Left ventricle myocardium inferior (tissue), 1 donor: ENCODE results near the gene FFAR3. TPM values are rescaled to one million over a fixed set of nuclear protein-coding genes. Genes with fewer than 3 reads are reported as not detected.
"Not testable (repeated sequence)": the region's sequence is repeated elsewhere in the genome, so short reads cannot be mapped to it uniquely, and the experiment has no call there.

Experiments used
- DNase-seq: peaks from one replicate; pipeline ENCODE4 v3.0.0-alpha.2; 2020
- H3K27ac ChIP-seq: fragments of 200-600 bp; replicated peaks from 2 replicates; pipeline ENCODE4 v1.8.0; 2021
- H3K27me3 ChIP-seq: fragments of 200-600 bp; 2 replicates; pipeline ENCODE4 v1.8.0; 2021; ENCODE audit warnings: low read depth
- H3K36me3 ChIP-seq: fragments of 200-600 bp; 2 replicates; pipeline ENCODE4 v1.8.0; 2021
- H3K4me1 ChIP-seq: fragments of 200-600 bp; 2 replicates; pipeline ENCODE4 v1.8.0; 2021
- H3K4me3 ChIP-seq: fragments of 200-600 bp; 2 replicates; pipeline ENCODE4 v1.8.0; 2021; ENCODE audit warnings: mild to moderate bottlenecking, moderate library complexity
- H3K9me3 ChIP-seq: fragments of 200-600 bp; replicated peaks from 2 replicates; pipeline ENCODE4 v1.8.0; 2021
- intact Hi-C: fragments of 100-400 bp; cut with micrococcal nuclease; formaldehyde crosslinking; loops from one replicate; pipeline ENCODE4 v1.11.0; 2022
- total RNA-seq: library from RNA; stranded (reverse); fragmentation: NEBNext Ultra II Directional; extraction: Animal tissue kit (Norgen Biotek cat#: 25700); gene quantifications from one replicate; pipeline ENCODE4 v1.2.1, GENCODE V29; 2021
- TF ChIP-seq, protein P1 (sequence below): fragments of 200-600 bp; IDR thresholded peaks from 2 replicates; pipeline ENCODE4 v1.8.0; 2021; ENCODE audit warnings: antibody characterized with exemption, mild to moderate bottlenecking, borderline replicate concordance
- donor health status: DM: no; HTN: yes; CAD: no; lungs with severe emphysema.

Gene FFAR3
- total RNA-seq, 1 donor from 2014 or later, result not detected

DNA sequence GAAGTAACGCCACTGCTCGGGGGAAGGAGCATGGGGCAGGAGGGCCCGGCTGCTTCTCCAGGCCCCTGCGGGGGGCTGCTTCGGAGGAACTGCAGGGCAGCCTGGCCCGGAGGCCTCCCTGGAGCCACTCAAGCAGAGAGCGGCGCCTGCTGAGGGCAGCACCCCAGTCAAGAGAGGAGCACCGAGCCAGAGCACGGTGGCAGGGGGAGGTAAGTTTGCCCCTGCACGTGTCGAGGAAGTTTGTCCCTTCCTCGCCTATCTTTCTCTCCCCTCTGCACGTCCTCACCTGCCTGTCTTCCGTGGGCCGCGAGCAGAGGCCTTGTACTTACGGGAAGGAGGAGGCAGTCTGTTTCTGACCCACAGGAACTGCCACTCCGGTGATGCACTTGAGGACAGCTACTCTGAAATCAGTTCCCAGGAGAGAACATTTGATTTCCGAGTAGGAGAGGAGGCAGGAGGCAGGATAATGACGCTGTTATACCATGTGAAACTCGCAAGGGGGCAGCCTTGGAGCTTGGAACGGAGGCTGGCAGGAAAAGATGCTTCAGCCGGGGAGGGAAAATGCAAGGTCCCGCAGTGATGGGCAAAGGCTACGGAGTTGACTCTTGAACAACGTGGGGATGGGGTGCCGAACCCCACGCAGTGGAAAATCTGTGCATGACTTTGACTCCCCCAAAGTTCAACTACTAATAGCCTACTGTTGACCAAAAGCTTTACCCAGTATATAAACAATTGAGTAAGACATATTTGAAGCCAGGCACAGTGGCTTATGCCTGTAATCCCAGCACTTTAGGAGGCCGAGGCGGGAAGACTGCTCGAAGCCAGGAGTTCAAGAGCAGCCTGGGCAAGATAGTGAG, 5.6 kb upstream of the FFAR3 start:
- Histone ChIP-seq H3K27me3 (peaks cover 70% of the 10 kb centered on the region), H3K27ac (no peak overlapping the region), H3K4me3 (no peak overlapping the region), H3K36me3 (no peaks in the 10 kb centered on the region), H3K4me1 (peaks cover 7% of the 10 kb centered on the region), H3K9me3 (no peaks in the 10 kb centered on the region)
- peak; percentile 45 for DNase-seq
- intact Hi-C loops, result loop anchor here (10.0 kb wide), 2 partner anchors 112 to 142 kb away; partner anchors contain the start of gene KRTDAP
- TF ChIP-seq, protein P1, sequence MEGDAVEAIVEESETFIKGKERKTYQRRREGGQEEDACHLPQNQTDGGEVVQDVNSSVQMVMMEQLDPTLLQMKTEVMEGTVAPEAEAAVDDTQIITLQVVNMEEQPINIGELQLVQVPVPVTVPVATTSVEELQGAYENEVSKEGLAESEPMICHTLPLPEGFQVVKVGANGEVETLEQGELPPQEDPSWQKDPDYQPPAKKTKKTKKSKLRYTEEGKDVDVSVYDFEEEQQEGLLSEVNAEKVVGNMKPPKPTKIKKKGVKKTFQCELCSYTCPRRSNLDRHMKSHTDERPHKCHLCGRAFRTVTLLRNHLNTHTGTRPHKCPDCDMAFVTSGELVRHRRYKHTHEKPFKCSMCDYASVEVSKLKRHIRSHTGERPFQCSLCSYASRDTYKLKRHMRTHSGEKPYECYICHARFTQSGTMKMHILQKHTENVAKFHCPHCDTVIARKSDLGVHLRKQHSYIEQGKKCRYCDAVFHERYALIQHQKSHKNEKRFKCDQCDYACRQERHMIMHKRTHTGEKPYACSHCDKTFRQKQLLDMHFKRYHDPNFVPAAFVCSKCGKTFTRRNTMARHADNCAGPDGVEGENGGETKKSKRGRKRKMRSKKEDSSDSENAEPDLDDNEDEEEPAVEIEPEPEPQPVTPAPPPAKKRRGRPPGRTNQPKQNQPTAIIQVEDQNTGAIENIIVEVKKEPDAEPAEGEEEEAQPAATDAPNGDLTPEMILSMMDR, result peak; percentile 82

DNA sequence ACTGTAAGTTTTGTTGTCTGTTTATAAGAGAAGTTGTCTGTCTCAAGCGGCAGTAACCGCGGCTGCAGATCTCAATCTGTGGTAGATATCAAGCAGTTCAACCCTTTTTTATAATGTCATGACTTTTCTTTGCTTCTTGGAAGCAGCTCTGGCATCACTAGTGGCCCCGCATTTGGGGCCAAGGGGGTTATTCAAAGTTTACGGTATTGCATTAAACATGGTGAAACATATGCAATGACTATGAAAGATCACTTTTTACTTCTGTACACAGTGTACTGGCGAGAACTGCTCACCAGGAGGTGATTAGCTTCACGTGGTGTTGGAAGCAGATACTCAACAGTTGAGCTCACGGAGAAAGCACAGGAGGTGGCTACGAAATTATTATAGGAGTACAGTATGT, 4.6 kb upstream of the FFAR3 start:
- Histone ChIP-seq H3K27ac (no peak overlapping the region), H3K4me3 (no peak overlapping the region), H3K36me3 (no peaks in the 10 kb centered on the region), H3K9me3 (no peaks in the 10 kb centered on the region), H3K4me1 (peaks cover 13% of the 10 kb centered on the region), H3K27me3 (peaks cover 69% of the 10 kb centered on the region)
- TF ChIP-seq, protein P1, result no peak
- intact Hi-C loops, result loop anchor here (10.0 kb wide), 2 partner anchors 111 to 141 kb away; partner anchors contain the start of gene KRTDAP
- no peak for DNase-seq

DNA sequence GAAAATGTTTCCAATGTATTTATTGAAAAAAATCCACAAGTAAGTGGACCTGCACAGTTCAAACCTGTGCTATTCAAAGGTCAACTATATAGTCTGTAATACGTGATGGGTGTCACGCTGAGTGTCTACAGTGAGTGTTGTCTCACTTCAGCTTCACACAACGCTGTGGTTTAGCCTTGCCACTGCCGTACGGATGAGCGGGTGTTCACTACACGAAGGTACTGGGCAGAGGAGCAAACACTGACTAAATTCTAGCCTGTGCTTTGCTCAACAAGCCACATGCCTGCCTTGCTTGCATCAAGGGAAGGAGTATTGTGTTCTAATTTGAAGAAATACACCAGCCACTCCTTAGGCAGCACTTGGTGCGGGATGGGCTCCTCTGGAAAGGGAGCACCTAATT, 3.4 kb upstream of the FFAR3 start:
- no peak for DNase-seq
- Histone ChIP-seq H3K4me1 (peaks cover 13% of the 10 kb centered on the region), H3K36me3 (no peaks in the 10 kb centered on the region), H3K27ac (no peak overlapping the region), H3K9me3 (no peaks in the 10 kb centered on the region), H3K27me3 (peaks cover 61% of the 10 kb centered on the region), H3K4me3 (no peak overlapping the region)
- TF ChIP-seq, protein P1, result no peak
- intact Hi-C loops, result loop anchor here (10.0 kb wide), 2 partner anchors 110 to 140 kb away; partner anchors contain the start of gene KRTDAP

DNA sequence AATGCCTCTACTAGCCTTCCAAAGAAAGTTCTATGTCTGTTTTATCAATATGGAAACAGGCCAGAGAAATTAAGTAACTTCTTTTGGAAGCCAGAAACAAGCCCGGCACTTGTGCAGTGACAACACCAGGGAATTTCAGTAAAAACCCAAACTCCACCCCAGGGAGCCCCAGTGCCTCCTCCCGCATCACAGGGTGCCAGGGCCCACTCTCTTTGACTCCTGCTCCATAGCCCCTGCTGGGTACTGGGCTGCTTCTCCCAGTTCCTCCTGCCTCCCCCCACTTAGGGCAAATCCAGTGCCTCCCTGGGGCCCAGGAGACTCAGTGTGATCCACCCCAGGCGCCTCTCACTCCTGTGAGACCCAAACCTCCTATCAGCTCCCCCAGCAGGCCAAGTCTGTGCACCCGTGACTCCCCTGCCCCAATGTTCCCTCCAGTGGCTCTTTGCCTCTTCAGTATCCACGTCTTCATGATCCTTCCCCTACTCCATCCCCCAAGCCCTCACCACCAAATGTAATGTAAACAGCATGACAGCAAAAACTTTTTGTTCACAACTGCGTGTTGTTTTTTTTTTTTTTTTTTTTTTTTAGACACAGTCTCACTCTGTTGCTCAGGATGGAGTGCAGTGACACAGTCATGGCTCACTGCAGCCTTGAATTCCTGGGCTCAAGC, 2.3 kb upstream of the FFAR3 start:
- Histone ChIP-seq H3K9me3 (no peaks in the 10 kb centered on the region), H3K27me3 (peaks cover 54% of the 10 kb centered on the region), H3K36me3 (no peaks in the 10 kb centered on the region), H3K4me3 (no peak overlapping the region), H3K4me1 (peaks cover 13% of the 10 kb centered on the region), H3K27ac (peak overlapping the region; percentile 55)
- TF ChIP-seq, protein P1, result no peak
- intact Hi-C loops, result loop anchor here (10.0 kb wide), 2 partner anchors 109 to 139 kb away; partner anchors contain the start of gene KRTDAP
- DNase-seq, result no peak

DNA sequence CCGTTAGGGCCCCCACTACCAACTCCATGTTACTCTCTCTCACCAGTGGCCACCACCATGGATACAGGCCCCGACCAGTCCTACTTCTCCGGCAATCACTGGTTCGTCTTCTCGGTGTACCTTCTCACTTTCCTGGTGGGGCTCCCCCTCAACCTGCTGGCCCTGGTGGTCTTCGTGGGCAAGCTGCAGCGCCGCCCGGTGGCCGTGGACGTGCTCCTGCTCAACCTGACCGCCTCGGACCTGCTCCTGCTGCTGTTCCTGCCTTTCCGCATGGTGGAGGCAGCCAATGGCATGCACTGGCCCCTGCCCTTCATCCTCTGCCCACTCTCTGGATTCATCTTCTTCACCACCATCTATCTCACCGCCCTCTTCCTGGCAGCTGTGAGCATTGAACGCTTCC, 574 bp downstream of the FFAR3 start:
- H3K9me3 ChIP-seq, H3K4me1 ChIP-seq, H3K4me3 ChIP-seq, H3K27ac ChIP-seq, H3K36me3 ChIP-seq, DNase-seq: not testable (repeated sequence)
- peaks cover 48% of the 10 kb centered on the region for H3K27me3 ChIP-seq
- intact Hi-C loops, result loop anchor here (10.0 kb wide), 2 partner anchors 106 to 136 kb away; partner anchors contain the start of gene KRTDAP

DNA sequence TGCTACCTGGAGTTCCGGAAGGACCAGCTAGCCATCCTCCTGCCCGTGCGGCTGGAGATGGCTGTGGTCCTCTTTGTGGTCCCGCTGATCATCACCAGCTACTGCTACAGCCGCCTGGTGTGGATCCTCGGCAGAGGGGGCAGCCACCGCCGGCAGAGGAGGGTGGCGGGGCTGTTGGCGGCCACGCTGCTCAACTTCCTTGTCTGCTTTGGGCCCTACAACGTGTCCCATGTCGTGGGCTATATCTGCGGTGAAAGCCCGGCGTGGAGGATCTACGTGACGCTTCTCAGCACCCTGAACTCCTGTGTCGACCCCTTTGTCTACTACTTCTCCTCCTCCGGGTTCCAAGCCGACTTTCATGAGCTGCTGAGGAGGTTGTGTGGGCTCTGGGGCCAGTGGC, 1.1 kb downstream of the FFAR3 start:
- not testable (repeated sequence) for H3K36me3 ChIP-seq, H3K4me1 ChIP-seq, H3K9me3 ChIP-seq, H3K4me3 ChIP-seq, H3K27ac ChIP-seq, DNase-seq
- peaks cover 48% of the 10 kb centered on the region for H3K27me3 ChIP-seq
- intact Hi-C loops, result loop anchor here (10.0 kb wide), 2 partner anchors 105 to 135 kb away; partner anchors contain the start of gene KRTDAP

DNA sequence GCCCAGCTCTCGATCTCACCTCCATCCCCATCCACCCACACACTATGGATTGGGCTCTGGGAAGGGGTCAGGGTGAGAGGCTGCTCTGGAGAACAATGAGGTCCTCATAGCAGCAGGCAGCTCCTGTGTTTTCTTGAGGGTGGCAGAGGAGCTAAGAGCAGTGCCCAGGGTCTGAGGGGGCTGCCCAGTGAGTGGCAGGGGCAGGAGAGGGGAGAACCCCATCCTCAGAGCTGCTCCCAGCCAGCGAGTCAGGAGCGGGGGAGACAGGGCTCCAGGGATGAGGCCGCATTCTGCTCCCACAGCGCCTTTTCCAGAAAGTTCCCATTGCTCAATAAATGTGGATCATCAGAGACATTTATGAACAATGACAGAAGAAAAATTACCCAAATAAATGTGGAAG, 1.8 kb downstream of the FFAR3 start:
- H3K9me3 ChIP-seq, H3K4me1 ChIP-seq, H3K36me3 ChIP-seq, DNase-seq, H3K4me3 ChIP-seq, H3K27ac ChIP-seq, intact Hi-C loops: not testable (repeated sequence)
- peaks cover 46% of the 10 kb centered on the region for H3K27me3 ChIP-seq
